Stomach (tissue), 4 donors: ENCODE measurements around the gene KATNB1.

Experiments used
- POLR2A ChIP-seq, 4 donors: fragments of 450-650 bp; IDR thresholded peaks; one replicate each; pipeline ENCODE4 v1.6.1; 2016; ENCODE audit warnings: antibody characterized with exemption in 4 of 4, control low read depth in 2 of 4, mild to moderate bottlenecking in 1 of 4, moderate library complexity in 1 of 4
- POLR2AphosphoS5 ChIP-seq, 3 donors: sonication (generic); formaldehyde crosslinking; IDR thresholded peaks; one replicate each; pipeline ENCODE4 v1.6.1; 2016; ENCODE audit warnings: antibody characterized with exemption in 3 of 3
- TF ChIP-seq, protein P1 (sequence below), 7 experiments: fragments of 450-650 bp in 4 of 7; fragments of 200-600 bp in 3 of 7; sonication (generic) in 3 of 7; IDR thresholded peaks; one replicate each; pipeline ENCODE4 v1.5.1; 2016 to 2019; ENCODE audit warnings: antibody characterized with exemption in 7 of 7, control low read depth in 2 of 7, mild to moderate bottlenecking in 1 of 7

DNA sequence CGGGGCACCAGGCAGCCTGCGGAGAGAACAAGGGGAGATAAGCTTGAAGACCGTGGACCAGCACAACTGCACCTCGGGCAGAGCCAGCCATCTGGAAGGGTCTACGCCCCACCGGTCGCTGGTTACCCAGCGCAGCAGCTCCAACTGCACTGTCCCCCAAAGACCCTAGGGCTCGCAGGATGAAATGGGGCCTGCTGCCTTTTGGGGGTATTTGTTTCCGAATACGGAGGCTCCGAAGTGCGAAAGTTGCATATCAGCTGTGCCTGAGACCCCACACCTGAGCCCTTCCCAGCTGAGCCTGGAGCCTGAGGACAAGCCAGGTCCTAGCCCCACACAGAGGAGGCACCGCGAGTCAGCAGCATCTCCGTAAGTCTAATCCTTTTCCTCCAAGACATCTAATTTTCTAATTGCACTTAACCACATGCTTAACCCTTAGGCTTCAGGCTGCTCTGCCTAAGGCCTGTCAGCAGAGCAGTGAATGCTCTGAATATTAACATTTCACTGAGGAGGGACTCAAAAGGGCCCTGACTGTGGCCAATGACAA is 62.8 kb downstream of the KATNB1 start:
- TF ChIP-seq, protein P1, sequence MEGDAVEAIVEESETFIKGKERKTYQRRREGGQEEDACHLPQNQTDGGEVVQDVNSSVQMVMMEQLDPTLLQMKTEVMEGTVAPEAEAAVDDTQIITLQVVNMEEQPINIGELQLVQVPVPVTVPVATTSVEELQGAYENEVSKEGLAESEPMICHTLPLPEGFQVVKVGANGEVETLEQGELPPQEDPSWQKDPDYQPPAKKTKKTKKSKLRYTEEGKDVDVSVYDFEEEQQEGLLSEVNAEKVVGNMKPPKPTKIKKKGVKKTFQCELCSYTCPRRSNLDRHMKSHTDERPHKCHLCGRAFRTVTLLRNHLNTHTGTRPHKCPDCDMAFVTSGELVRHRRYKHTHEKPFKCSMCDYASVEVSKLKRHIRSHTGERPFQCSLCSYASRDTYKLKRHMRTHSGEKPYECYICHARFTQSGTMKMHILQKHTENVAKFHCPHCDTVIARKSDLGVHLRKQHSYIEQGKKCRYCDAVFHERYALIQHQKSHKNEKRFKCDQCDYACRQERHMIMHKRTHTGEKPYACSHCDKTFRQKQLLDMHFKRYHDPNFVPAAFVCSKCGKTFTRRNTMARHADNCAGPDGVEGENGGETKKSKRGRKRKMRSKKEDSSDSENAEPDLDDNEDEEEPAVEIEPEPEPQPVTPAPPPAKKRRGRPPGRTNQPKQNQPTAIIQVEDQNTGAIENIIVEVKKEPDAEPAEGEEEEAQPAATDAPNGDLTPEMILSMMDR (IDR thresholded peaks at IDR 0.05) = no peak
- TF ChIP-seq POLR2A (IDR thresholded peaks at IDR 0.05) (no peak), POLR2AphosphoS5 (IDR thresholded peaks at IDR 0.05) (no peak)
